Epithelial cell of proximal tubule (primary cell): ENCODE data around the gene CSNK1E. TPM values are rescaled to one million over a fixed set of nuclear protein-coding genes. Genes with fewer than 3 reads are reported as not detected.
A peak's percentile ranks its signal among the peaks of the same experiment; 100 is the strongest.

Source experiments
- DNase-seq: peaks from one replicate; pipeline ENCODE4 v3.0.0-alpha.2; 2011; ENCODE audit warnings: low read depth
- H3K4me3 ChIP-seq: 2 replicates; pipeline ENCODE4 v1.5.1; 2011; ENCODE audit warnings: low read depth, mild to moderate bottlenecking, low read length
- total RNA-seq: library from RNA; depleted of rRNA; stranded (reverse); fragments of >200 nt; gene quantifications from 2 replicates; pipeline ENCODE4 v1.2.3, GENCODE V29; 2015
- TF ChIP-seq, protein P1 (sequence below): conservative IDR thresholded peaks from 2 replicates; pipeline ENCODE4 v1.5.1; 2012; ENCODE audit warnings: low read depth, mild to moderate bottlenecking, low read length

Gene CSNK1E
- total RNA-seq, 1 donor from 2014 or later: 157 TPM

GRCh38 chr22:38264322-38264843 is 52.9 kb downstream of the CSNK1E start:
- H3K4me3 ChIP-seq: no peak overlapping the region
- no peak for DNase-seq
- TF ChIP-seq, protein P1, sequence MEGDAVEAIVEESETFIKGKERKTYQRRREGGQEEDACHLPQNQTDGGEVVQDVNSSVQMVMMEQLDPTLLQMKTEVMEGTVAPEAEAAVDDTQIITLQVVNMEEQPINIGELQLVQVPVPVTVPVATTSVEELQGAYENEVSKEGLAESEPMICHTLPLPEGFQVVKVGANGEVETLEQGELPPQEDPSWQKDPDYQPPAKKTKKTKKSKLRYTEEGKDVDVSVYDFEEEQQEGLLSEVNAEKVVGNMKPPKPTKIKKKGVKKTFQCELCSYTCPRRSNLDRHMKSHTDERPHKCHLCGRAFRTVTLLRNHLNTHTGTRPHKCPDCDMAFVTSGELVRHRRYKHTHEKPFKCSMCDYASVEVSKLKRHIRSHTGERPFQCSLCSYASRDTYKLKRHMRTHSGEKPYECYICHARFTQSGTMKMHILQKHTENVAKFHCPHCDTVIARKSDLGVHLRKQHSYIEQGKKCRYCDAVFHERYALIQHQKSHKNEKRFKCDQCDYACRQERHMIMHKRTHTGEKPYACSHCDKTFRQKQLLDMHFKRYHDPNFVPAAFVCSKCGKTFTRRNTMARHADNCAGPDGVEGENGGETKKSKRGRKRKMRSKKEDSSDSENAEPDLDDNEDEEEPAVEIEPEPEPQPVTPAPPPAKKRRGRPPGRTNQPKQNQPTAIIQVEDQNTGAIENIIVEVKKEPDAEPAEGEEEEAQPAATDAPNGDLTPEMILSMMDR: no peak

DNA sequence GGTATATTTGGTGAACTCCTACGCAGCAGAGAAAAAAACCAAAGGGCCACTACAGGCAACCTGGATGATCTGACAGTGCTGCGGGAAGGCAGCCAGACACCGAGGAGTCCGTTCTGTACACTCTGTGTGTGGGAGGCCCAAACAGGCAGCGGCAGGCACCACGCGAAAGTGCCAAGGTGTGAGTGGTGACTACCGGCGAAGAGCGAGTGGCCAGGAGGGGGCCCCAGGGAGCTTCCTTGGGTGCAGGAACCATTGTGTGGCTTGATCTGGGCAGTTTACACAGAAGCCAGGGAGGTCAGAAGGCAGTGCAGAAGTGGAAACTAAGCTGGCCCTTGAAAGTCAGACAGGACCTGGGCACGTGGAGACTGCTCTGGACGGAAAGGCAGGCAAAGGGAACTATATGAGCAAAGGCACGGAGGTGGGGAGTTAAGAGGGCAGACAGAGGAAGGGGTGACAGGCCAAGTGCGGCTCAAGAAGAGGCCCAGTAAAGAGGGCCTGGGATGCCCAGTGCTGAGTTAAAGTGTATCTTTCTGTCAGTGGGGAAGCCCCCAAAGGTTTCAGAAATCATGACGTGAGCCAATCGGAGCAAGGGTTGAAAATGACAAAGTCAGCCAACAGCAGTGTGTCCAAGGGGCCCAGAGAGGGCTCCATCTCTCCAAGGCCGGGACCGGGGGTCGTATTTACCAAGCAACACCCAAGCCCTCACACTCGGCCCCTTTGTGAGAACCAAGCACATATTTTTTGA is 55.0 kb downstream of the CSNK1E start:
- no peak for DNase-seq
- H3K4me3 ChIP-seq: no peak overlapping the region
- TF ChIP-seq, protein P1: peak; percentile 82

GRCh38 chr22:38260761-38261681 is 56.2 kb downstream of the CSNK1E start:
- H3K4me3 ChIP-seq: no peak overlapping the region
- TF ChIP-seq, protein P1: peak; percentile 19
- no peak for DNase-seq

- DNase-seq: no peak
- no peak overlapping the region for H3K4me3 ChIP-seq
- TF ChIP-seq, protein P1: no peak
These were observed 57.9 kb downstream of the CSNK1E start for GRCh38 chr22:38259370-38259769.

DNA sequence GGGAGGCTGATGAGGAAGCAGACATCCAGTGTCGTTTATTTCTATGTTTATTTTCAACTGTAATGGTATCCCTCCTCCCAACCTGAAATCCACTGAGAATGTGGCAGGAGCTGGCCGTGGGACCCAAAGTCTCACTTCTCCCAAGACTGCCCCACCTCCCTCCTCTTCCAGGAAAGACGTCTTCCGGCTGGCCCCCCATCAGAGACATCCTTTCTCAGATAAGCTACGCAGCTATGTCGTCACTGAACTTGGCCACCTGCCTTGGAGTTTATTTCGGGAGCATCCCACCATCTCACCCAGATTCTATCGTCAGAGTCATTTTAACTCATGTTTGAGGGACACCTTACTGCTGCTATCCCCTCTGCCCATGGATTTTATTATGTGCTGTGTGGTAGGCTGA is 58.3 kb downstream of the CSNK1E start:
- H3K4me3 ChIP-seq: no peak overlapping the region
- TF ChIP-seq, protein P1: no peak
- DNase-seq: no peak

GRCh38 chr22:38257650-38258250 is 59.5 kb downstream of the CSNK1E start:
- no peak for DNase-seq
- no peak overlapping the region for H3K4me3 ChIP-seq

More at GRCh38 chr22:38257650-38258250, 59.5 kb downstream of the CSNK1E start:
- TF ChIP-seq, protein P1: no peak
